Hepatocyte (in vitro differentiated cells): ENCODE measurements around the gene IVD. TPM values are rescaled to one million over a fixed set of nuclear protein-coding genes. Genes with fewer than 3 reads are reported as not detected.

Experiments used
- DNase-seq: peaks from one replicate; pipeline ENCODE4 v3.0.0-alpha.2; 2016; ENCODE audit warnings: low spot score
- H2AFZ ChIP-seq: fragments of 200-600 bp; sonication (generic); 2 replicates; pipeline ENCODE4 v1.6.0; 2016; ENCODE audit warnings: antibody characterized with exemption, mild to moderate bottlenecking
- H3K27ac ChIP-seq: fragments of 200-600 bp; sonication (generic); 2 replicates; pipeline ENCODE4 v1.5.1; 2016; ENCODE audit warnings: mild to moderate bottlenecking
- H3K27me3 ChIP-seq: fragments of 200-600 bp; sonication (generic); 2 replicates; pipeline ENCODE4 v1.6.1; 2016
- H3K36me3 ChIP-seq: fragments of 200-600 bp; sonication (generic); replicated peaks from 2 replicates; pipeline ENCODE4 v1.5.1; 2016; ENCODE audit warnings: low read depth; ENCODE audit not compliant: insufficient read depth
- H3K4me1 ChIP-seq: fragments of 200-600 bp; sonication (generic); 2 replicates; pipeline ENCODE4 v1.5.1; 2016; ENCODE audit warnings: mild to moderate bottlenecking, moderate library complexity; ENCODE audit not compliant: insufficient read depth
- H3K4me2 ChIP-seq: fragments of 200-600 bp; sonication (generic); 2 replicates; pipeline ENCODE4 v1.6.0; 2016
- H3K4me3 ChIP-seq: fragments of 200-600 bp; sonication (generic); 2 replicates; pipeline ENCODE4 v1.5.1; 2016; ENCODE audit warnings: mild to moderate bottlenecking
- H3K79me2 ChIP-seq: fragments of 200-600 bp; sonication (generic); 2 replicates; pipeline ENCODE4 v1.6.0; 2017; ENCODE audit warnings: mild to moderate bottlenecking
- H3K9me2 ChIP-seq: fragments of 200-600 bp; sonication (generic); replicated peaks from 2 replicates; pipeline ENCODE4 v1.6.0; 2017; ENCODE audit warnings: mild to moderate bottlenecking; ENCODE audit not compliant: insufficient read depth
- H3K9me3 ChIP-seq: fragments of 200-600 bp; sonication (generic); 2 replicates; pipeline ENCODE4 v1.5.1; 2016; ENCODE audit warnings: low read depth, mild to moderate bottlenecking
- H4K20me1 ChIP-seq: fragments of 200-600 bp; sonication (generic); 2 replicates; pipeline ENCODE4 v1.6.0; 2016; ENCODE audit warnings: mild to moderate bottlenecking; ENCODE audit not compliant: insufficient read depth, poor library complexity, severe bottlenecking
- CTCF ChIP-seq: fragments of 200-600 bp; sonication (generic); IDR thresholded peaks from 2 replicates; pipeline ENCODE4 v1.5.1; 2016; ENCODE audit warnings: antibody characterized with exemption, mild to moderate bottlenecking; ENCODE audit not compliant: poor library complexity
- EZH2 ChIP-seq: fragments of 200-600 bp; sonication (generic); IDR thresholded peaks from 2 replicates; pipeline ENCODE4 v1.6.1; 2016; ENCODE audit warnings: antibody characterized with exemption, mild to moderate bottlenecking, borderline replicate concordance
- EZH2phosphoT487 ChIP-seq: fragments of 200-600 bp; sonication (generic); IDR thresholded peaks from one replicate; pipeline ENCODE4 v1.6.1; 2018; ENCODE audit warnings: antibody characterized with exemption, mild to moderate bottlenecking, low read depth, moderate library complexity; ENCODE audit not compliant: unreplicated experiment, severe bottlenecking
- WGBS: methylation state at CpG from one replicate; pipeline ENCODE4 v1.1.6; 2016; ENCODE audit warnings: low lambda C conversion rate; ENCODE audit errors: missing lambda C conversion rate; 5-methylcytosine and 5-hydroxymethylcytosine counted together
- polyA plus RNA-seq: library from polyadenylated mRNA; unstranded; fragments of >200 nt; fragmentation: Nextera tagmentation; extraction: Ambion mirVana; gene quantifications from 2 replicates; pipeline ENCODE4 v1.2.1, GENCODE V29; 2016
- total RNA-seq: library from RNA; depleted of rRNA; stranded (reverse); fragments of >200 nt; gene quantifications from 2 replicates; pipeline ENCODE4 v1.2.3, GENCODE V29; 2014

Gene IVD
- total and polyA plus RNA-seq, 2 experiments from 2014 or later, result 31.5 to 71.6 TPM

- no peaks in the 10 kb centered on the region for H3K27me3 ChIP-seq
- DNase-seq, result no peak
- H3K9me3 ChIP-seq, result no peaks in the 10 kb centered on the region
- WGBS, result 71% methylated on average over 3 of the region's 3 CpGs
- no peak for TF ChIP-seq EZH2
- no peak for TF ChIP-seq EZH2phosphoT487
- no peak for TF ChIP-seq CTCF
- peaks cover 5% of the 10 kb centered on the region for H3K4me1 ChIP-seq
- no peaks in the 10 kb centered on the region for H4K20me1 ChIP-seq
- H3K27ac ChIP-seq, result no peak overlapping the region
- no peaks in the 10 kb centered on the region for H3K36me3 ChIP-seq
- no peak overlapping the region for H2AFZ ChIP-seq
- H3K4me3 ChIP-seq, result no peak overlapping the region
- H3K79me2 ChIP-seq, result no peaks in the 10 kb centered on the region
- H3K9me2 ChIP-seq, result no peaks in the 10 kb centered on the region
- no peak overlapping the region for H3K4me2 ChIP-seq
Measured at GRCh38 chr15:40420793-40421192, 15.2 kb downstream of the IVD start.

- H3K4me1 ChIP-seq, result peaks cover 5% of the 10 kb centered on the region
- H3K4me3 ChIP-seq, result no peak overlapping the region
- no peak for TF ChIP-seq EZH2phosphoT487
- TF ChIP-seq EZH2, result no peak
- TF ChIP-seq CTCF, result peak; percentile 92
- no peaks in the 10 kb centered on the region for H4K20me1 ChIP-seq
- H3K9me3 ChIP-seq, result no peaks in the 10 kb centered on the region
- H3K9me2 ChIP-seq, result no peaks in the 10 kb centered on the region
- H3K27me3 ChIP-seq, result no peaks in the 10 kb centered on the region
- H3K36me3 ChIP-seq, result no peaks in the 10 kb centered on the region
- peak overlapping the region; percentile 70 for H3K4me2 ChIP-seq
- H3K79me2 ChIP-seq, result no peaks in the 10 kb centered on the region
- WGBS, result 13% methylated on average over 31 of the region's 31 CpGs
- no peak overlapping the region for H3K27ac ChIP-seq
- peak; percentile 83 for DNase-seq
- no peak overlapping the region for H2AFZ ChIP-seq
Measured at GRCh38 chr15:40421246-40422157, 15.9 kb downstream of the IVD start.

GRCh38 chr15:40424483-40425115 is 19.0 kb downstream of the IVD start:
- Histone ChIP-seq H3K79me2 (no peaks in the 10 kb centered on the region), H3K9me3 (no peaks in the 10 kb centered on the region), H3K4me3 (no peak overlapping the region), H3K27me3 (peaks cover 6% of the 10 kb centered on the region), H4K20me1 (no peaks in the 10 kb centered on the region), H2AFZ (no peak overlapping the region), H3K4me1 (peaks cover 5% of the 10 kb centered on the region), H3K27ac (no peak overlapping the region), H3K4me2 (no peak overlapping the region), H3K36me3 (no peaks in the 10 kb centered on the region), H3K9me2 (no peaks in the 10 kb centered on the region)
- 85% methylated on average over 6 of the region's 6 CpGs for WGBS
- DNase-seq, result no peak
- no peak for TF ChIP-seq CTCF
- no peak for TF ChIP-seq EZH2
- TF ChIP-seq EZH2phosphoT487, result no peak
